Thoracic aorta (tissue), 2 donors: Measurements from ENCODE around the gene CACNG4. TPM values are rescaled to one million over a fixed set of nuclear protein-coding genes. Genes with fewer than 3 reads are reported as not detected.

Source experiments
- ATAC-seq: fragments of 150-250 bp; one replicate; pipeline ENCODE4 v1.8.0; 2017; ENCODE audit warnings: low read depth; ENCODE audit not compliant: insufficient number of reproducible peaks, low FRiP score
- DNase-seq: peaks from one replicate; pipeline ENCODE4 v3.0.0-alpha.2; 2020; ENCODE audit warnings: low spot score
- H3K27ac ChIP-seq, 2 donors: fragments of 200-600 bp; sonication (generic); 1 replicate in 1 of 2; 2 replicates in 1 of 2; pipeline ENCODE4 v1.5.1; 2016; ENCODE audit warnings: mild to moderate bottlenecking in 2 of 2, moderate library complexity in 2 of 2
- H3K27me3 ChIP-seq: fragments of 200-600 bp; sonication (generic); replicated peaks from 2 replicates; pipeline ENCODE4 v1.6.0; 2016; ENCODE audit warnings: mild to moderate bottlenecking; ENCODE audit not compliant: insufficient read depth
- H3K36me3 ChIP-seq: fragments of 200-600 bp; sonication (generic); one replicate; pipeline ENCODE4 v1.5.1; 2016
- H3K4me1 ChIP-seq, 2 donors: fragments of 200-600 bp; sonication (generic); 1 replicate in 1 of 2; 2 replicates in 1 of 2; pipeline versions ENCODE4 v1.5.1 to v1.6.0; 2016; ENCODE audit warnings: low read depth in 2 of 2, mild to moderate bottlenecking in 1 of 2; ENCODE audit not compliant: control insufficient read depth in 1 of 2
- H3K4me3 ChIP-seq: fragments of 200-600 bp; sonication (generic); 2 replicates; pipeline ENCODE4 v1.5.1; 2016; ENCODE audit warnings: mild to moderate bottlenecking
- H3K9me3 ChIP-seq: fragments of 200-600 bp; sonication (generic); 2 replicates; pipeline ENCODE4 v1.5.1; 2016
- CTCF ChIP-seq: fragments of 200-600 bp; sonication (generic); IDR thresholded peaks from one replicate; pipeline ENCODE4 v1.5.1; 2019; ENCODE audit warnings: antibody characterized with exemption
- total RNA-seq, 2 donors: library from RNA; depleted of rRNA; stranded (reverse); fragments of >200 nt; gene quantifications; one replicate each; pipeline versions ENCODE4 v1.1.0 to v1.2.3, GENCODE V29; 2016

CACNG4 gene
- total RNA-seq, 2 donors from 2014 or later, result not detected

- no peak for ATAC-seq
- no peak for DNase-seq
- Histone ChIP-seq H3K27me3 (no peaks in the 10 kb centered on the region), H3K36me3 (no peaks in the 10 kb centered on the region), H3K27ac (no peak overlapping the region), H3K4me1 (no peaks in the 10 kb centered on the region), H3K4me3 (no peak overlapping the region), H3K9me3 (no peaks in the 10 kb centered on the region)
- no peak for TF ChIP-seq CTCF
These were observed 56.7 kb downstream of the CACNG4 start for GRCh38 chr17:67021196-67021595.

DNA sequence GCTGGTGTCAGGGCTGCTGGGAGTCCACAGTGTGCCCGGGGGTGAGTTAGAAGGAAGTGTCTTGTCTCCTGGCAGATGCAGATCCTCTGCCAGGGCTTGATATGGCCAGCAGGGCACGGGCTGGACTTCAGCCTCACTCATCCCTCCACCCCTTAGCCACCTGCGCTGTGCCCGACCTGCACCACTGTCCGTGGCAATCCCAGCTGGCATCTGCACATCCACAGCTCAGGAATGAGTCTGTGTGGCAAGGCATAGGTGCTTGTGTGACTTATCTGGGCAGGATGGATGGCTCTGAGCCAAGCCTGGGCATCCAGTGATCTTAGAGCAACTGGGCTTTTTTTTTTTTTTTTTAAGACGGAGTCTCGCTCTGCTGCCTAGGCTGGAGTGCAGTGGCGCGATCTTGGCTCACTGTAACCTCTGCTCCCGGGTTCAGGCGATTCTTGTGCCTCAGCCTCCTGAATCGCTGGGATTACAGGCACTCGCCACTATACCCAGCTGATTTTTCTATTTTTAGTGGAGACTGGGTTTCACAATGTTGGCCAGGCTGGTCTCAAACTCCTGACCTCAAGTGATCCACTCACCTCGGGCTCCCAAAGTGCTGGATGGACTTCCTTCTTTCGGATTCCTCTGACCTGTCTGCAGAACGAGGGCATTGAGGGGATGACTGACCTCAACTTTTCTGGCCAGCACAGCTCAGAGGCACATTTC, 57.4 kb downstream of the CACNG4 start:
- Histone ChIP-seq H3K4me1 (no peaks in the 10 kb centered on the region), H3K9me3 (no peaks in the 10 kb centered on the region), H3K36me3 (no peaks in the 10 kb centered on the region), H3K27me3 (no peaks in the 10 kb centered on the region), H3K4me3 (no peak overlapping the region), H3K27ac (no peak overlapping the region)
- DNase-seq (no peak), ATAC-seq (no peak)
- no peak for TF ChIP-seq CTCF

- H3K9me3 ChIP-seq, result no peaks in the 10 kb centered on the region
- H3K27me3 ChIP-seq, result no peaks in the 10 kb centered on the region
- ATAC-seq, result no peak
- DNase-seq, result no peak
- no peak overlapping the region for H3K4me3 ChIP-seq
- no peak for TF ChIP-seq CTCF
- no peaks in the 10 kb centered on the region for H3K4me1 ChIP-seq
- H3K27ac ChIP-seq, result no peak overlapping the region
- no peaks in the 10 kb centered on the region for H3K36me3 ChIP-seq
These were observed 57.9 kb downstream of the CACNG4 start for GRCh38 chr17:67022451-67022810.

GRCh38 chr17:67024736-67025135, 60.2 kb downstream of the CACNG4 start:
- no peaks in the 10 kb centered on the region for H3K27me3 ChIP-seq
- TF ChIP-seq CTCF, result no peak
- H3K9me3 ChIP-seq, result no peaks in the 10 kb centered on the region
- H3K36me3 ChIP-seq, result no peaks in the 10 kb centered on the region
- H3K4me3 ChIP-seq, result no peak overlapping the region
- H3K4me1 ChIP-seq, result no peaks in the 10 kb centered on the region
- DNase-seq, result no peak
- no peak overlapping the region for H3K27ac ChIP-seq
- no peak for ATAC-seq

DNA sequence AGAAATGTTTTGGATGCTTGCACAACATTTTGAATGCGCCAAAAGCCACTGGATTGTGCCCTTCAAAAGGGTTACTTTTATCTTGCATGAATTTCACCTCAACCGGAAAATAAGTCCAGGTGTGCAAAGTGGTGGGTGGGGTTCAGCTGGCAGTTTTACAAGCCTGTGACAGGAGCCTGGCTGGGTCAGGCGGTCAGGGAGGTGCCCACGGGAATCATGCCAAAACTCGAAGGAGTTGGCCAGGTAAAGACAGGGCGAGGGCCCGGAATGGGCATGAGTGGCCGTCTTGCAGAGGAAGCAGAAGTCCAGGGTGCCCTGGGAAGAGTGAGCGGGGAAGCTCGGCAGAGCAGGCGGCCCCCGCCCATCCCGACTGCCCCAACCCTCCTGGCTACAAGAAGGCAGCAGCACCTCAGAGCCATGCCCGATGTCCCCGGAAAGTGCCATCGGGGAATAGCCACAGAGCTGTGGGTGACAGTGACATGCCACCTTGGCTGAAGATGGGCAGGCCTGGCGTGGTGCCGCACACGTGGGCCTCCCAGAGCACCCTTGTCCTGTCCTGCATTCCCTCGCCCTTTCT, 60.8 kb downstream of the CACNG4 start:
- H3K36me3 ChIP-seq, result no peaks in the 10 kb centered on the region
- no peaks in the 10 kb centered on the region for H3K4me1 ChIP-seq
- H3K9me3 ChIP-seq, result no peaks in the 10 kb centered on the region
- H3K4me3 ChIP-seq, result no peak overlapping the region
- no peaks in the 10 kb centered on the region for H3K27me3 ChIP-seq
- DNase-seq, result no peak
- no peak for ATAC-seq
- TF ChIP-seq CTCF, result no peak
- no peak overlapping the region for H3K27ac ChIP-seq
